ENCODE measurements around the gene WFS1. TPM values are rescaled to one million over a fixed set of nuclear protein-coding genes. Genes with fewer than 3 reads are reported as not detected.

WFS1 gene
- total RNA-seq, 1 experiment from 2014 or later: 0.89 TPM

DNA sequence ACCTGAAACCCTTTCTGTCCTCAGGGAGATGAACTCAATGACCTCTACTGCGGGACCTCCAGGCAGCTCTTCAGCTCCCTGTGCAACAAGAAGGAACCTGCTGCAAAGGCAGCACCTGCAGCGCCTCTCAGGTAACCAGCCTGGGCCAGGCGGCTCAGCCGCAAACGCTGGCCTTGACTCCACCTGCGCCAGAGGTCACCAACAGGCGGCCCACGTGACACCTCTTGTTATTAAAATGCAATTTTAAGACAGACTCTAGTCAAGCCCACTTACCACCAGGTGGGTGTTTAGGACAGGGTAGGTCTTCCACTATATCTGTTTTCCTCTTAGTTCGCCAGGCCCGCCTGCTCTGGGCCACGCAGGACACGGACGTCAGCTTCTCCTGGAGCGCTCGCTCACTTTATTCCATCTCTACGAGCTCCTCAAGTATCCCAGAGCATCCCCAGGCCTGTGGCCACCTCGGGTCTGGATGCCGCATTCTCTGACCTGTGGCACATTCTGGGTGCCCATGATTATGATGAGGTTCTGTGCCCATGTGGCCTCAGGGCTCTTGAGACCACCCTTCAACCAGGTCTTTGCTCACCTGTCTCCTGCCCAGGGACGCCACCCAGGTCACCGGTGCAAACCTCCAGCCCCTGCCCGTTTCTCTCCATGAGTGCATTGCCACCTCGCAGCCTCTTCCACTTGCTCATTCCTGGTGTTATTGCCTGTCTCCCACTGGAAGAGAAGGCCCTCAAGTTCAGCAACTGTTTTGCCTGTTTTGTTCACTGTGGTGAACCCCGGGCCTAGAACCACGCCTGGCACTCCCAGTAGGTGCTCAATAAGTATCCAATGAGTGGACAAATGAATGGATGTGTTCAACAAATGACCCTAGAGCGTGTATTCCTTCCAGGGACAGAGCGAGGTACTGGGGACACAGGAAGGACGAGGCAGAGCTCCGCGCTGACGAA lies 36.5 kb upstream of the WFS1 start:
- Histone ChIP-seq H3K9ac (ENCODE audit: low read length) (no peak overlapping the region), H3K4me1 (ENCODE audit: low read length) (no peaks in the 10 kb centered on the region), H3K4me2 (ENCODE audit: low read depth, low read length, poor library complexity, severe bottlenecking) (no peak overlapping the region), H4K20me1 (ENCODE audit: insufficient read depth, low read depth, low read length) (no peaks in the 10 kb centered on the region), H3K36me3 (ENCODE audit: insufficient read depth, low read length) (no peaks in the 10 kb centered on the region), H3K4me3 (ENCODE audit: low read length) (no peak overlapping the region), H3K79me2 (ENCODE audit: low read length) (no peaks in the 10 kb centered on the region), H2AFZ (ENCODE audit: low read length) (no peak overlapping the region), H3K9me3 (ENCODE audit: low read length) (no peaks in the 10 kb centered on the region), H3K27me3 (ENCODE audit: low read length) (no peaks in the 10 kb centered on the region), H3K27ac (ENCODE audit: low read length) (no peak overlapping the region), H3K9me2 (replicated peaks; ENCODE audit: insufficient read depth, low read length) (no peaks in the 10 kb centered on the region)
- no peak for DNase-seq

DNA sequence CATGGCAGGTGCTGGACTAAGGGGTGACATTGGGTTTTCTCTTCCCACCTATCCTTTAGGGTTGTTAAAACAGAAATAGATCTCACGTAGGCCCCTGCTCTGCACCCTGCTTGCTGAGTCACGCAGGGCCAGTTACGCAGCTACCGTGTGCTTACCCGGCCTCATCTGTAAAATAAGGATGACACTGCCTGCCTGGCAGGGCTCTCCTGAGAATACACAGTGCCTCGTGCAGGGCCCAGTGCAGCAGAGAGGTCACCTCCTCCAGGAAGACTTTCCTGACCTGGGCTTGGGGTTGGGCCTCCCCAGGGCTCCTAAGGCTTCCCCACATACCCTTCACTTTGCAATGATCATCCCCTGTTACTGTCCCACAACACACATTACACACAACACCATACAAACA lies 35.7 kb upstream of the WFS1 start:
- H3K9me3 ChIP-seq (ENCODE audit: low read length): no peaks in the 10 kb centered on the region
- no peak overlapping the region for H2AFZ ChIP-seq (ENCODE audit: low read length)
- no peak overlapping the region for H3K27ac ChIP-seq (ENCODE audit: low read length)
- DNase-seq: no peak
- H3K36me3 ChIP-seq (ENCODE audit: insufficient read depth, low read length): no peaks in the 10 kb centered on the region
- no peaks in the 10 kb centered on the region for H3K27me3 ChIP-seq (ENCODE audit: low read length)
- H3K79me2 ChIP-seq (ENCODE audit: low read length): no peaks in the 10 kb centered on the region
- no peaks in the 10 kb centered on the region for H3K9me2 ChIP-seq (replicated peaks; ENCODE audit: insufficient read depth, low read length)
- H3K9ac ChIP-seq (ENCODE audit: low read length): no peak overlapping the region
- no peaks in the 10 kb centered on the region for H4K20me1 ChIP-seq (ENCODE audit: insufficient read depth, low read depth, low read length)
- no peaks in the 10 kb centered on the region for H3K4me1 ChIP-seq (ENCODE audit: low read length)
- no peak overlapping the region for H3K4me3 ChIP-seq (ENCODE audit: low read length)
- no peak overlapping the region for H3K4me2 ChIP-seq (ENCODE audit: low read depth, low read length, poor library complexity, severe bottlenecking)

DNA sequence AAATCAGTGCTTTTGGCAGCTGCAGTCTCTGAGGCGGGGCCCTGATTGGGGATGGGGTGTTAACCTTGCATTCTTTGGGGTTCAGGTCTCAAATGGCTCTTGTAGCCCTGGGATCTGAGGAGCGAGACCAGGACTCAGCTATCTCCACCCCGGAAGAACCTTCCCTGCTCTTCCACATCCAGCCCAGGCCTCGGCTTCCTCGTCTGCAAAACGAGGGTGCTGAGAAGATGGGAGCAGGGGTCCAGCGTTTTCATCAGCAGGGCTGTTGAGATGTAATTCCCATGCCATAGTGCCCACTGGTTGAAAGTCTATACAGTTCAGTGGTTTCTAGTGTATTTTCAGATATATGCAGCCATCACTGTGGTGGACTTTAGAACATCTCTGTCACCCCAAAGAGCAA lies 34.6 kb upstream of the WFS1 start:
- no peak overlapping the region for H3K4me3 ChIP-seq (ENCODE audit: low read length)
- H3K9me3 ChIP-seq (ENCODE audit: low read length): no peaks in the 10 kb centered on the region
- H3K27me3 ChIP-seq (ENCODE audit: low read length): no peaks in the 10 kb centered on the region
- H4K20me1 ChIP-seq (ENCODE audit: insufficient read depth, low read depth, low read length): no peaks in the 10 kb centered on the region
- DNase-seq: no peak
- H3K36me3 ChIP-seq (ENCODE audit: insufficient read depth, low read length): no peaks in the 10 kb centered on the region
- no peak overlapping the region for H2AFZ ChIP-seq (ENCODE audit: low read length)
- H3K79me2 ChIP-seq (ENCODE audit: low read length): no peaks in the 10 kb centered on the region
- H3K4me2 ChIP-seq (ENCODE audit: low read depth, low read length, poor library complexity, severe bottlenecking): no peak overlapping the region
- no peak overlapping the region for H3K27ac ChIP-seq (ENCODE audit: low read length)
- H3K9ac ChIP-seq (ENCODE audit: low read length): no peak overlapping the region
- H3K9me2 ChIP-seq (replicated peaks; ENCODE audit: insufficient read depth, low read length): no peaks in the 10 kb centered on the region
- H3K4me1 ChIP-seq (ENCODE audit: low read length): no peaks in the 10 kb centered on the region

DNA sequence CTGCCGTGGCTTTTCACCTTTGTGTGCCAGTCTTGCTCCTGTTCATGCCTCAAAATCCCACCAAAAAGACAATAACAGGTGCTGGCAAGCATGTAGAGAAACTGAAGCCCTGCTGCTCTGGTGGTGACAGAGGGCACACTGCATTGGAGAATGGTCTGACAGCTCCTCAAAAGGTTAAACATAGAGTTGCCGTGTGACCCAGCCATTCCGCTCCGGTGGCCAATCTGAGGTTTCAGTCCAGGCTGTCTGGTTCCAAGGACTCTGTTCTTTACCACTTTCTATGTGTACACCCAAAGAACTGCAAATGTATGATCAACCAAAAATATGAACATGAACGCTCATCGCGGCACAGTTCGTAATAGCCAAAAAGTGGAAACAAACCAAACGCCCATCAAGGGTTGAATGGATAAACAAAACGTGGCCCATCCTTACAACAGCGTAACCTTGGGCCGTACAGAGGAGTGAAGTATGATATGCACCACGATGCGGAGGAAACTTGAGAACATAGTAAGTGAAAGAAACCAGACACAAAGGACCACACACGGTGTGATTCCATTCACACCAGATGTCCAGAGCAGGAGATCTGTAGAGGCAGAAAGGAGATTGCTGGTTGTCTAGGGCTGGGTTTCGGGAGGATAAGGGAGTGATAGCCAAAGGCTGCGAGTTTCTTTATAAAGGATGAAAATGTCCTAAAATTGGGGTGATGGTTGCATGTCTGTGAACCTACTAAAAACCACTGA lies 33.6 kb upstream of the WFS1 start:
- no peaks in the 10 kb centered on the region for H4K20me1 ChIP-seq (ENCODE audit: insufficient read depth, low read depth, low read length)
- H3K36me3 ChIP-seq (ENCODE audit: insufficient read depth, low read length): no peaks in the 10 kb centered on the region
- H3K9ac ChIP-seq (ENCODE audit: low read length): no peak overlapping the region
- no peak overlapping the region for H2AFZ ChIP-seq (ENCODE audit: low read length)
- H3K4me2 ChIP-seq (ENCODE audit: low read depth, low read length, poor library complexity, severe bottlenecking): no peak overlapping the region
- H3K27me3 ChIP-seq (ENCODE audit: low read length): no peaks in the 10 kb centered on the region
- H3K27ac ChIP-seq (ENCODE audit: low read length): no peak overlapping the region
- no peaks in the 10 kb centered on the region for H3K4me1 ChIP-seq (ENCODE audit: low read length)
- no peaks in the 10 kb centered on the region for H3K9me3 ChIP-seq (ENCODE audit: low read length)
- H3K4me3 ChIP-seq (ENCODE audit: low read length): no peak overlapping the region
- no peak for DNase-seq
- H3K79me2 ChIP-seq (ENCODE audit: low read length): no peaks in the 10 kb centered on the region
- no peaks in the 10 kb centered on the region for H3K9me2 ChIP-seq (replicated peaks; ENCODE audit: insufficient read depth, low read length)

DNA sequence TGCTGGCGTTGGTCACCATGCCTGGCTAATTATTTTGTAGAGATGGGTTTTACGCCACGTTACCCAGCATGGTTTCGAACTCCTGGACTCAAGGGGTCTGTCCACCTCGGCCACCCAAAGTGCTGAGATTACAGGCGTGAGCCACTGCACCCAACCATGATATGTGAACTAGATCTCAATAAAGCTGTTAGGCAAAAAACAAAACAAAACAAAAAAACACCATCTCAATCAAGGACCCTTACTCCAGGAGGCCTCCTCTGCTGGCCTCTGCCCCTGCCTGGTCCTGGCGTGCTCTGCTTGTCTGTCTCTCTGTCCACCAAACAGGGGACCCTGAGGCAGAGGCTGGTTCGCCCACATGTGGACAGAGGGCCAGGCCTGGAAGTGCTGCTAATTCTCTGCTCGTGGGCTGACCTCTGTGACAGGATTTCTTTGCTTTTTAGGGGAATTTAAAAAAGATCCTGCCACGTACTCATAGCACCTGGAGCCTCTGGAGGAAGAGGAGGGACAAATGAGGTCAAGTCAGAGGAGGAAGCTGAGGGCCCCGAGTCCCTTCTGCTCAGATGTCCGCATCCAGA lies 32.7 kb upstream of the WFS1 start:
- Histone ChIP-seq H4K20me1 (ENCODE audit: insufficient read depth, low read depth, low read length) (no peaks in the 10 kb centered on the region), H3K4me2 (ENCODE audit: low read depth, low read length, poor library complexity, severe bottlenecking) (no peak overlapping the region), H2AFZ (ENCODE audit: low read length) (no peak overlapping the region), H3K36me3 (ENCODE audit: insufficient read depth, low read length) (no peaks in the 10 kb centered on the region), H3K27me3 (ENCODE audit: low read length) (no peaks in the 10 kb centered on the region), H3K27ac (ENCODE audit: low read length) (no peak overlapping the region), H3K79me2 (ENCODE audit: low read length) (no peaks in the 10 kb centered on the region), H3K4me3 (ENCODE audit: low read length) (no peak overlapping the region), H3K9me2 (replicated peaks; ENCODE audit: insufficient read depth, low read length) (no peaks in the 10 kb centered on the region), H3K9ac (ENCODE audit: low read length) (no peak overlapping the region), H3K4me1 (ENCODE audit: low read length) (no peaks in the 10 kb centered on the region), H3K9me3 (ENCODE audit: low read length) (no peaks in the 10 kb centered on the region)
- no peak for DNase-seq

DNA sequence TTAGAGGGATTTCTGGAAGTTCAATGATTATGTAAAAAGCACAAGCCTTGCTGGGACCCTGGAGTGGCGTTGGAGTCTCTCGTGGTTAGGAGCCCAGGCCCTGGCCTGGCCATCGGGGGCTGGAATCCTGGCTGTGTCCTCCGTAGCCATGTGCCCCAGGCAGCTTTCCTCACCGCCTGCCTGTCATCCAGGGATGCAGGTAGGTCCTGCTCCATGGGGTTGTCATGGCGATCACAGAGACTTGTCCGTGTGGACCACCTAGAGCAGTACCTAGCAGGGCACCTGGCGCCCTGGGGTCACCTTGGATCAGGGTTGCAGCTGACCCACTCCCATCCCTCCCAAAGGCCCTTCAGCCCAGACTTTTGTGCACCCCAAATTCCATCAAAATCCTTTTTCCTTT lies 30.2 kb upstream of the WFS1 start:
- no peak for DNase-seq

DNA sequence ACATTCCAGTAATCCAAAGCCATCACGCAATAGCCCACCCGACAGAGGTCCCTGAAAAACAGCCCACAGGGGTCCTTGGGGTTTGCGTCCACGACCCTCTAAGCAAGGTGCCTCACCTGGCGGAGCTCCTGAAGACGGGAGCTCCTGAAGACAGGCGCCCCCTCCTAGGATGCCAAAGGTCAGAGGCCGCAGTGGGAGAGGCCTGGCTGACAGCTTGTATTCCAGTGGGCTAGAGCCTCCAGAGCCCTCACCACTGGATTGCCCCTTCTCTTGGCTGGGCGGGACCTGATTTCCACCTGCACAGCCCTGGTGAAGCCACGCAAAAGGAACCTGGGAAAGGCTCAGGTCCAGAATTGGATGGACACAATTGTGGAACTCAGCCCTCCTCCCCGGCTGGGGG lies 29.7 kb upstream of the WFS1 start:
- Histone ChIP-seq H3K4me2 (ENCODE audit: low read depth, low read length, poor library complexity, severe bottlenecking) (no peak overlapping the region), H3K79me2 (ENCODE audit: low read length) (no peaks in the 10 kb centered on the region)

More for the DNA sequence above, 30.2 kb upstream of the WFS1 start:
- no peaks in the 10 kb centered on the region for H3K9me2 ChIP-seq (replicated peaks; ENCODE audit: insufficient read depth, low read length)
- H3K36me3 ChIP-seq (ENCODE audit: insufficient read depth, low read length): no peaks in the 10 kb centered on the region
- H3K79me2 ChIP-seq (ENCODE audit: low read length): no peaks in the 10 kb centered on the region
- H3K4me3 ChIP-seq (ENCODE audit: low read length): no peak overlapping the region
- H3K4me2 ChIP-seq (ENCODE audit: low read depth, low read length, poor library complexity, severe bottlenecking): no peak overlapping the region
- H4K20me1 ChIP-seq (ENCODE audit: insufficient read depth, low read depth, low read length): no peaks in the 10 kb centered on the region
- no peak overlapping the region for H3K9ac ChIP-seq (ENCODE audit: low read length)
- no peaks in the 10 kb centered on the region for H3K4me1 ChIP-seq (ENCODE audit: low read length)
- H3K27me3 ChIP-seq (ENCODE audit: low read length): no peaks in the 10 kb centered on the region
- H3K9me3 ChIP-seq (ENCODE audit: low read length): no peaks in the 10 kb centered on the region
- no peak overlapping the region for H2AFZ ChIP-seq (ENCODE audit: low read length)
- H3K27ac ChIP-seq (ENCODE audit: low read length): no peak overlapping the region

More for the DNA sequence above, 29.7 kb upstream of the WFS1 start:
- no peak for DNase-seq
- no peaks in the 10 kb centered on the region for H3K4me1 ChIP-seq (ENCODE audit: low read length)
- H3K27me3 ChIP-seq (ENCODE audit: low read length): no peaks in the 10 kb centered on the region
- H3K27ac ChIP-seq (ENCODE audit: low read length): no peak overlapping the region
- H3K9me3 ChIP-seq (ENCODE audit: low read length): no peaks in the 10 kb centered on the region
- no peak overlapping the region for H2AFZ ChIP-seq (ENCODE audit: low read length)
- no peaks in the 10 kb centered on the region for H4K20me1 ChIP-seq (ENCODE audit: insufficient read depth, low read depth, low read length)
- no peak overlapping the region for H3K9ac ChIP-seq (ENCODE audit: low read length)
- H3K36me3 ChIP-seq (ENCODE audit: insufficient read depth, low read length): no peaks in the 10 kb centered on the region
- H3K9me2 ChIP-seq (replicated peaks; ENCODE audit: insufficient read depth, low read length): no peaks in the 10 kb centered on the region
- H3K4me3 ChIP-seq (ENCODE audit: low read length): no peak overlapping the region

Data from Karpas-422 (cell line).